Dermis microvascular lymphatic vessel endothelial cell (primary cell): ENCODE data around the gene RNASE11. TPM values are rescaled to one million over a fixed set of nuclear protein-coding genes. Genes with fewer than 3 reads are reported as not detected.
"Not testable (repeated sequence)": the region's sequence is repeated elsewhere in the genome, so short reads cannot be mapped to it uniquely, and the experiment has no call there.

Experiments
- DNase-seq, 2 donors: peaks; one replicate each; pipeline versions ENCODE4 v3.0.0 to v3.0.0-alpha.2; 2010; ENCODE audit warnings: low read depth in 2 of 2
- total RNA-seq: library from RNA; depleted of rRNA; stranded (reverse); fragments of >200 nt; gene quantifications from 2 replicates; pipeline ENCODE4 v1.2.1, GENCODE V29; 2014

RNASE11 gene
- total RNA-seq, 1 donor from 2014 or later = not detected

DNA sequence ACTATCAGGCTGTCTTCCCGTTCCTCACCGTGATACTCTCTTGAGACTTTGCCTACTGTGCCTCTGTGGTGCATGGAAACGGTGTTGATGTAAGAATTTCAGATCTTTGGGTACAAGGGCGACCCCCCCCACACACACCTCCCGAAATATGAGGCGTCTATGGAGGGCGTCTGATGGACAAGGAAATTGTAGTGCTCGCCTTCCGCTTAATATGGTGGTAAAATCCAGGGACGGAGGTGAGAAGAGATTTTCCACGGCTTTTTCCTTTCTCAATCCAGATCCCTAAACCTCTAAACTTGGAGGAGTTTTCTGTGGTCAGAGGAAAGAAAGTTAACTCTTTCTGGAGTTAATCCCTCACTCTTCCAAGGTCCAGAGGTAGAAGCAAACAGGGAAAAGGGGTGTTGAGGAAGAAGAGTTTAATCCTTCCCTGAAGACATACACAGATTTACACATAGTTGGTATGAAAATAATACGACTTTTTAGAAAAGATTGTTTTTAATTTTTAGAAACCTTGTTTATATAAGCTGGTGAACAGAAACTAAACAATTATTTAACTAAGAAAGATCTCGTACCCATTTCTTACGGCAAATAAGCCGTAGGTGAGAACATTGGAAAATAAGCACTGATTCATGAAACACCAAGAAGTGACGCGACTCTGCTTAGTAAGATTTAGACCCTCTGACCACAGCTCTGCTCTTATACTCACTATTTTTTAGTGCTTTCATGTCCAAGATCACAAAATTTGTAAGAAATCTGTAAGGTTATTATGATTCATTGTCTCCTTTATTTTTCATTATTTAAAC, 26.4 kb upstream of the RNASE11 start:
- DNase-seq = no peak

- DNase-seq = peak; percentile 90 to 96
Observed at GRCh38 chr14:20613094-20614037, 25.6 kb upstream of the RNASE11 start.

- no peak for DNase-seq
Observed at GRCh38 chr14:20612403-20612802, 24.6 kb upstream of the RNASE11 start.

GRCh38 chr14:20611277-20611676, 23.5 kb upstream of the RNASE11 start:
- DNase-seq = no peak

DNA sequence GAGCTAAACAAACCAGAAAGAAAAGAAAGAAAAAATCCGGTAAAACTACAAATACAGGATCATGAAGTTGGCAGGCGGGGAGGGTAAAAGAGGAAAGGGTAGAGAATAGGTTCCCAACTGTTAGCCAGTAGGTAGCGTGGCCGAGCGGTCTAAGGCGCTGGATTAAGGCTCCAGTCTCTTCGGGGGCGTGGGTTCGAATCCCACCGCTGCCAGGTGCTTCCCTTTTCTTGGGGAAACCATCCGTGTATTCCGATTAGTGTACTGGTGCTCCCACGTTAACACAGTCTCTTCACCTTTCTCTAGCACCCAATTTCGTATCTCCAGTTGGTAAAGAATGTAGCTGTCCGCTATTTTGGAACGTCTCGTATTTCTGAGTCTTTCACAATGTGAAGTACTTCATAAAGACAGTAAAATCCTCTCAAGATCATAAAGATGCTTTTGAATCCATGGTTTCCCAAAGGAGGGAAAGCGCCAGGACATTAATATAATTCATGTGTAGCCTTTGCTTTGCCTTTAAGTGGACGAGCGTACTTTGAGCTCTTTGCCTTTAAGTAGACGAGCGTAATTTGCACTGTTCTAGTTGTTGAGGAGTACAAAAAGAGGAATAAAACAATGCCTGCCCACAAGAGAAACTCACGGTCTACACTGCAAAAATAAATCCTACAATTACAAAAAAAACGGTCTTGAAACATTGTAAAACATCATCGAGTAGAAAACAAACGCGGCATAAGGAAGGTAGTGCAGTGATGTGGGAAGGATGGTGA, 22.4 kb upstream of the RNASE11 start:
- DNase-seq = peak; percentile 58 to 74

GRCh38 chr14:20609215-20610001, 21.6 kb upstream of the RNASE11 start:
- DNase-seq = peak; percentile 86

DNA sequence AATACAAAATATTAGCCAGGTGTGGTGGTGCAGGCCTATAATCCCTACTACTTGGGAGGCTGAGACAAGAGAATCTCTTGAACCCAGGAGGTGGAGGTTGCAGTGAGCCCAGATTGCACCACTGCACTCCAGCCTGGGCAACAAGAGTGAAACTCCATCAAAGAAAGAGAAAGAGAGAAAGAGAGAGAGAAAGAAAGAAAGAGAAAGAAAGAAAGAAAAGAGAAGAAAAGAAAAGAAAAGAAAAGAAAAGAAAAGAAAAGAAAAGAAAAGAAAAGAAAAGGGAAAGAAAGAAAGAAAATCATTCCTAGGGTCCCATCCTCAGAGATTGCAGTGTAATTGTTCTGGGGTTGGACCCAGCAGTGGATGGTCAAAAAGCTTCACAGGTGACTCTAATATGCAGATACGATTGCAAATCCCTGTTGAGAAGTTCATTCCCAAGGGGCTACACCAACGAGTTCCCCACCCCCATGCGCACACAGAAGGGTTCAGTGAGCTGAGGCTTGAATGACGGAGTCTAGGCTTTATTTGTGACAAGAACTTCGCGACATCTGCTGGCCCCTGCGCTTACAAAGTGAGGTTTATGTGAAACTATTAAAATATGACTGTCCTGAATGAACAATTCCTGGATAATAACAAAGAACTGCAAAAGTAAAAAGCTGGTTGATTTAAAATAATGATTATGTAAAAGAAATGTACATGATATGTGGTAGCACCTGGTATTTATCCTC, 20.7 kb upstream of the RNASE11 start:
- no peak for DNase-seq

DNA sequence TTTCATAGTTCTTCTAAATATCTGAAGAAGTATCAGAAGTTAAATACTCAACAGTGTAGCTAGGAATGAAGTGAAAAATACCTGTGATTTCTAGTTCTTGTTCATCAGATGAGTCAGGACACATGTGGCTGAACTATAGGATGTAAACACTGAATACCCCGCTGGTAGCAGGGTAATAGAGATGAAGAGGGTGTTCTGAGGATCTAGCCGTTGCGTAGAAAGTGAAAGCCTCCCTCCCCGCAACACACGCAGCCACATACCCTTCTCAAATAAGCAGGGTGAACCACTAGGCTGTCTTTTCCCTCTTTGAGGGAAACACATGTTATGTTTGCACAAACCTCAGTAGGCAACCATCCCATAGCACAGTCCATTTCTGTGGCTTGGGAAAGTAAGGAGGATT, 19.8 kb upstream of the RNASE11 start:
- no peak for DNase-seq

- DNase-seq = no peak
Observed at GRCh38 chr14:20606902-20607242, 19.1 kb upstream of the RNASE11 start.

DNA sequence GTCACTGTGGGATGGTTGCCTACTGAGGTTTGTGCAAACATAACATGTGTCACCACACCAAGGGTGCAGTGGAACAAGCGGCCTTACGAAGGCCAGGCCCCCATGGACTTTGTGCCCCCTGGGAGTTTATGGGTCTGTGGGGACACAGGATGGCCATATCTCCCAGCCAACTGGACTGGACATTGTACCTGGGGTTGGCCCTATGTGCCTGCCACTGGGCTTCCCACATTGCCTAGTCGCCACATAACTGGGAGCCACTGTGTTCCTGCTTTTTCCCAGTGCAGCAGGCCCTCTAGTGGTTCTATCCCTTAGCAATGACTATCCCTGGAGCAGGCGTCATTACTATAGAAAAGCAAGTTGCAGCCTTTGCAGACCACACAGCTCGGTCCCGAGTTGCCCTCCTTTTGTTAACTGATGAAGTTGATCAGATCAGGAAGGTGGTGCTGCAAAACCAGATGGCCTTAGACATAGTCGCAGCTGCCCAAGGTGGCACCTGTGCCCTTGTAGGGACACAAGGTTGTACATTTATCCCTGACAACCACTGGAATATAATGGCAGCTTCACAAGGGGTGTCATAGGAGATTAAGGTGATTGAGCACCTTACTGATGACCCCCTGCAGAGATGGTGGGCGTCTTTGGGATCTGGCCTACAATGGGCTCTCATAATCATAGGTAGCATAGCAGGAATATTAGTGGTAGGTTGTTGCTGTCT, 18.5 kb upstream of the RNASE11 start:
- DNase-seq = peak; percentile 57 to 69

DNA sequence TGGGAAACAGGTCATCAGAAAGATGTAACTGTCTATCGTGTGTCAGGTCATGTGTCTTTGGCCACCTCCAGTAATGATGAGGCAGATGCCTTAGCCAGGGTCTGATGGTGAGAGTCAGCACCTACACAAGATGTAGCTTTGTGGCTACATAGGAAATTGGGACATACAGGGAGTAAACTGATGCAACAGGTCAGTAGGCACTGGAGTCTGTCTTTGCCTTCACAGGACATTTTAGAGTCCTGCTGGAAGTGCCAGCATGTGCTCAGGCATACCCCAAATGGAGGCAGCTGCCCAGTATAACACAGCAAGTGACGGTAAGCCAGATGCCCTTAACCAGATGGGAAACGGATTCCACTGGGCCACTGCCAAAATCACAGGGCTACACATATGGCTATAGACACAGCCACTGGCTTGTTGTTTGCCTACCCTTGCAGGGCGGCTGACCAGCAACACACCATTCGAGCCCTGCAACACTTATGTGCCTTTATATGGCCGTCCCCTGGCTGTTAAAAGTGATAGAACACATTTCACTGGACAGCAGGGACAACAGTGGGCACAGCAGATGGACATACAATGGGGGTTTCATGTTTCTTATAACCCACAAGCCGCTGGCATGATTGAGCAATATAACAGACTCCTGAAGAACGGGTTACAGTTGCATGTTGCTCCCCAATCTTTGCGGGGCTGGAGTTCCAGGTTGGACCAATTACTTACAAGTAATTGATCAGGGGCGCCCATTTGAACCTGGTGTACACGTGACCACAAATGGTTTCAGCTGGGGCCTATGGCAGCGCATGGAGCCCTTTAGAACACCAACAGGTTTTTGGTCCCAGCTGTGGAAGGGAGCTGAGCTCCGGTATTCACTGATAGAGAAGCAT, 16.3 kb upstream of the RNASE11 start:
- no peak for DNase-seq

- no peak for DNase-seq
Observed at GRCh38 chr14:20602583-20602982, 14.8 kb upstream of the RNASE11 start.

DNA sequence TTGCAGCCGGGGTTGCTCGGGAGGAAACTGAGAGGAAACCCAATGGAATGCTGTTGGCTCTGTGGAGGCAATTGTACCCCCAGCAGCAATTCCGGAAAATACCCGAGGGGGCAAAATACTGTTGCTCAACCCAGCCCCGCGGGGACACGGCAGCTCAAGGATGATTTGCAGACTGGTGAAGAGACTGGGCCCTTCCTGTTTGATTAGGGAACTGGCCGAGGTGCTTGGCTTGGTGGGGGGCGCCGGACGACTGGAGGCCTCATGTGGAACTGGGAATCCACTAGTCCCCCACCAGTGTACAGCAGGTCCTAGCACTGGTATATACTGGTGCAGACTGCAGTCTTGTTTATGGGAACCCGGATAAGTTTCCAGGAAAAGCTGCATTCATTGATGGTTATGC, 13.7 kb upstream of the RNASE11 start:
- DNase-seq = no peak

DNA sequence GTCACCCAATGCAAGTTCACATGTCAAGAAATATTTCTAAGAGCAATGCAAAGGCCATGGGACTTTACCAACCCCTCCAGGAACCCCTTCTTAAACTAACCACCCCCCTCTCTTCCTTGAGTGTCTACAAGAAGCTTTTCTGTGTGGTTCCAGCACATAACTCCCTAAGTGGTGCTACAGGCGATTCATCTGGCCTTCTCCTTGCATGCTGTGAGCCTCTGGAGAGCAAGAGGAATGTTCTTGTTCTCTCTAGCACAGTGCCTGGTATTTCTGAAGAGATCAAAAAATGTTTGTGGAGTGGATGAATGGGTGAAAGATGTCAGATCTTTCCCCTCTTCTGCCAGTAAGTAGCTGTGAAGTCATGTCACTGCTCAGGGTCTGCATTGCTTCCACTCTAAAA, 9.3 kb upstream of the RNASE11 start:
- no peak for DNase-seq

- not testable (repeated sequence) for DNase-seq
Observed at GRCh38 chr14:20595726-20596125, 7.9 kb upstream of the RNASE11 start.

DNA sequence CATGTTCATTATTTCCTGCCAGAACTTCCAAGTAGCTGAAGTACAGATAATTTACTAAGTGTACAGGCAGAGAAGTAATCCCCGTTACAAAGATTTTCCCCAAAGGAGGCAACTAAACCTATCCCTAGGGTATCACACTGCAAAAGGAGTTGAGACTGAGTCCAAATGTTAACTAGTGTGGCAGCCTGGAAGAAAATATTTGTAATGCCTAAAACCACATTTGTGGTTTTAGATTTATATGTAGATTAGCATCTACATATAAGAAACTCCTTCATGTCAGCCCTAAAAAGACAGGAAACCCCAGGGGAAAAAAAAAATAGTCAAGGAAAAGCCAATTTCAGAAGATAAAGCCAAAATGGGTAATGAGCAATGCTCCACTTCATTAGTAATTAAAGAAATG, 4.8 kb upstream of the RNASE11 start:
- DNase-seq = no peak

DNA sequence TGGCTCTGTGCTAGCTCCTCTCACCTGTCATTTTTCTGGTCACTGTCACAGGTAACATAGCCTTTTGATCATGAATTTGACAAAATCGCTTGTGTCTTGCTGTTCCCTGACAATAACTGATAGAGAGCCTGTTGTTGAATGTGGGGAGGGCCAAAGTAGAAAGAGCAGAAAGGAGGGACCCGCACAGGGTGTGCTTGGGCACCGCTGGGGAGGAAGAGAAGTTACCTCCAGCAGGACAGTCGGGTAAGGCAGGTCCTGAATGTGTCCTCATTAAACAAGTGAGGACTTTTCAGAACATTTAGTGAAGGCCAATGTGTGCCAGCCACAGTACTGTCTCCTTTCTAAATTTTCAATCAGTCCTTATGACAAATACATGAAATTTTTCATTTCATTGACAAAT, 3.4 kb upstream of the RNASE11 start, which contains the start of gene RNASE12:
Gene RNASE12, minus strand, starts transcription at position 142 of the 400 bp plus-strand sequence. CDS start 653 bp downstream, outside the sequence.
- no peak for DNase-seq

GRCh38 chr14:20583908-20584307, 3.9 kb downstream of the RNASE11 start:
- DNase-seq = no peak

GRCh38 chr14:20583142-20583541, 4.7 kb downstream of the RNASE11 start:
- DNase-seq = no peak
